Endodermal cell (in vitro differentiated cells): ENCODE data around the gene NAA10. TPM values are rescaled to one million over a fixed set of nuclear protein-coding genes. Genes with fewer than 3 reads are reported as not detected.

Experiments used
- DNase-seq: peaks from one replicate; pipeline ENCODE4 v3.0.0-alpha.2; 2017
- H3K27ac ChIP-seq: 2 replicates; pipeline ENCODE4 v1.5.1; 2013; ENCODE audit warnings: mild to moderate bottlenecking, low read depth, low read length, moderate library complexity
- H3K27me3 ChIP-seq: 2 replicates; pipeline ENCODE4 v1.6.1; 2013; ENCODE audit warnings: mild to moderate bottlenecking, low read length, moderate library complexity; ENCODE audit not compliant: insufficient read depth, control insufficient read depth, poor library complexity, severe bottlenecking
- H3K36me3 ChIP-seq: 2 replicates; pipeline ENCODE4 v1.7.0; 2013; ENCODE audit warnings: mild to moderate bottlenecking, low read length, moderate library complexity; ENCODE audit not compliant: control insufficient read depth, insufficient read depth
- H3K4me1 ChIP-seq: one replicate; pipeline ENCODE4 v1.7.0; 2013; ENCODE audit warnings: low read length; ENCODE audit not compliant: control insufficient read depth, insufficient read depth
- H3K4me3 ChIP-seq: 2 replicates; pipeline ENCODE4 v1.5.1; 2013; ENCODE audit warnings: mild to moderate bottlenecking, low read length, moderate library complexity
- H3K9ac ChIP-seq: 2 replicates; pipeline ENCODE4 v1.6.1; 2013; ENCODE audit warnings: mild to moderate bottlenecking, low read length, moderate library complexity; ENCODE audit not compliant: poor library complexity, severe bottlenecking; ENCODE audit errors: extremely low read depth
- H3K9me3 ChIP-seq: 2 replicates; pipeline ENCODE4 v1.6.1; 2013; ENCODE audit warnings: mild to moderate bottlenecking, low read length, moderate library complexity; ENCODE audit not compliant: control insufficient read depth
- H3K27ac Mint-ChIP-seq: 2 replicates; pipeline ENCODE4 v1.8.0; 2020; ENCODE audit warnings: mixed read lengths
- H3K27me3 Mint-ChIP-seq: 2 replicates; pipeline ENCODE4 v1.8.0; 2021; ENCODE audit warnings: mild to moderate bottlenecking, mixed read lengths; ENCODE audit not compliant: insufficient read depth
- H3K36me3 Mint-ChIP-seq: 2 replicates; pipeline ENCODE4 v1.8.0; 2020; ENCODE audit warnings: low read depth, mixed read lengths
- H3K4me1 Mint-ChIP-seq: 2 replicates; pipeline ENCODE4 v1.8.0; 2020; ENCODE audit warnings: mixed read lengths
- H3K4me3 Mint-ChIP-seq: 2 replicates; pipeline ENCODE4 v1.8.0; 2020; ENCODE audit warnings: mild to moderate bottlenecking, moderate library complexity, mixed read lengths
- H3K9me3 Mint-ChIP-seq: 2 replicates; pipeline ENCODE4 v1.8.0; 2020; ENCODE audit warnings: mild to moderate bottlenecking, mixed read lengths
- CTCF ChIP-seq: fragments of 200-600 bp; sonication (generic); conservative IDR thresholded peaks from 2 replicates; pipeline ENCODE4 v1.5.0; 2021; ENCODE audit warnings: antibody characterized with exemption, mild to moderate bottlenecking
- WGBS, 2 experiments: methylation state at CpG; one replicate each; pipeline versions ENCODE4 v1.1.5 to v1.1.7; 2013; ENCODE audit warnings: missing lambda C conversion rate in 2 of 2, mixed read lengths in 1 of 2; ENCODE audit not compliant: insufficient coverage in 1 of 2, insufficient read length in 1 of 2; 5-methylcytosine and 5-hydroxymethylcytosine counted together
- total RNA-seq, 2 donors: library from RNA; stranded (reverse); fragmentation: NEBNext Ultra II Directional in 1 of 2; extraction: Animal tissue kit (Norgen Biotek cat#: 25700) in 1 of 2; gene quantifications; 2 replicates in 1 of 2; 3 replicates in 1 of 2; pipeline ENCODE4 v1.2.1, GENCODE V29; 2021

Gene NAA10
- total RNA-seq, 2 donors from 2014 or later, result 91.6 to 99.3 TPM

GRCh38 chrX:153933748-153934147 is 1.1 kb downstream of the NAA10 start:
- H3K36me3 Mint-ChIP-seq, result peaks cover 15% of the 10 kb centered on the region
- Histone ChIP-seq H3K27ac (no peak overlapping the region), H3K9ac (peak overlapping the region; percentile 38), H3K36me3 (peaks cover 8% of the 10 kb centered on the region), H3K27me3 (no peaks in the 10 kb centered on the region), H3K4me3 (peak overlapping the region; percentile 85), H3K4me1 (no peaks in the 10 kb centered on the region), H3K9me3 (no peaks in the 10 kb centered on the region)
- H3K27me3 Mint-ChIP-seq, result peaks cover 1% of the 10 kb centered on the region
- WGBS, 2 experiments, result 66 to 90% methylated on average over 2 to 5 of the region's 7 CpGs
- peaks cover 72% of the 10 kb centered on the region for H3K9me3 Mint-ChIP-seq
- DNase-seq, result no peak
- H3K27ac Mint-ChIP-seq, result peak overlapping the region; percentile 48
- H3K4me3 Mint-ChIP-seq, result peak overlapping the region; percentile 79
- peaks cover 5% of the 10 kb centered on the region for H3K4me1 Mint-ChIP-seq
- TF ChIP-seq CTCF, result no peak

GRCh38 chrX:153932220-153932915 is 2.5 kb downstream of the NAA10 start:
- Mint-ChIP-seq H3K27me3 (peaks cover 1% of the 10 kb centered on the region), H3K9me3 (peaks cover 70% of the 10 kb centered on the region), H3K36me3 (peaks cover 15% of the 10 kb centered on the region), H3K4me1 (peaks cover 7% of the 10 kb centered on the region), H3K27ac (no peak overlapping the region), H3K4me3 (no peak overlapping the region)
- Histone ChIP-seq H3K9ac (no peak overlapping the region), H3K27me3 (no peaks in the 10 kb centered on the region), H3K36me3 (peaks cover 8% of the 10 kb centered on the region), H3K4me3 (no peak overlapping the region), H3K4me1 (no peaks in the 10 kb centered on the region), H3K27ac (no peak overlapping the region), H3K9me3 (no peaks in the 10 kb centered on the region)
- WGBS, 2 experiments, result 80 to 93% methylated on average over 1 to 11 of the region's 13 CpGs
- no peak for DNase-seq
- TF ChIP-seq CTCF, result no peak

- no peaks in the 10 kb centered on the region for H3K4me1 ChIP-seq
- 97% methylated on average over 5 to 11 of the region's 13 CpGs for WGBS, 2 experiments
- H3K36me3 ChIP-seq, result peaks cover 8% of the 10 kb centered on the region
- H3K27ac Mint-ChIP-seq, result no peak overlapping the region
- DNase-seq, result no peak
- no peak overlapping the region for H3K27ac ChIP-seq
- no peak overlapping the region for H3K9ac ChIP-seq
- H3K27me3 ChIP-seq, result no peaks in the 10 kb centered on the region
- H3K36me3 Mint-ChIP-seq, result peaks cover 15% of the 10 kb centered on the region
- H3K27me3 Mint-ChIP-seq, result peaks cover 1% of the 10 kb centered on the region
- H3K4me3 Mint-ChIP-seq, result no peak overlapping the region
- H3K9me3 Mint-ChIP-seq, result peaks cover 72% of the 10 kb centered on the region
- H3K4me3 ChIP-seq, result no peak overlapping the region
- H3K4me1 Mint-ChIP-seq, result peaks cover 7% of the 10 kb centered on the region
- no peak for TF ChIP-seq CTCF
- H3K9me3 ChIP-seq, result no peaks in the 10 kb centered on the region
Observed at GRCh38 chrX:153931748-153932147, 3.1 kb downstream of the NAA10 start.
